GOT3 (cell line): ENCODE results near the gene MAGED4.
"Not testable (repeated sequence)": the region's sequence is repeated elsewhere in the genome, so short reads cannot be mapped to it uniquely, and the experiment has no call there.

Experiments
- DNase-seq: peaks from one replicate; lab custom pipeline; 2025; ENCODE audit warnings: mixed read lengths; lab: John Stamatoyannopoulos, UW

Gene MAGED4, protein sequence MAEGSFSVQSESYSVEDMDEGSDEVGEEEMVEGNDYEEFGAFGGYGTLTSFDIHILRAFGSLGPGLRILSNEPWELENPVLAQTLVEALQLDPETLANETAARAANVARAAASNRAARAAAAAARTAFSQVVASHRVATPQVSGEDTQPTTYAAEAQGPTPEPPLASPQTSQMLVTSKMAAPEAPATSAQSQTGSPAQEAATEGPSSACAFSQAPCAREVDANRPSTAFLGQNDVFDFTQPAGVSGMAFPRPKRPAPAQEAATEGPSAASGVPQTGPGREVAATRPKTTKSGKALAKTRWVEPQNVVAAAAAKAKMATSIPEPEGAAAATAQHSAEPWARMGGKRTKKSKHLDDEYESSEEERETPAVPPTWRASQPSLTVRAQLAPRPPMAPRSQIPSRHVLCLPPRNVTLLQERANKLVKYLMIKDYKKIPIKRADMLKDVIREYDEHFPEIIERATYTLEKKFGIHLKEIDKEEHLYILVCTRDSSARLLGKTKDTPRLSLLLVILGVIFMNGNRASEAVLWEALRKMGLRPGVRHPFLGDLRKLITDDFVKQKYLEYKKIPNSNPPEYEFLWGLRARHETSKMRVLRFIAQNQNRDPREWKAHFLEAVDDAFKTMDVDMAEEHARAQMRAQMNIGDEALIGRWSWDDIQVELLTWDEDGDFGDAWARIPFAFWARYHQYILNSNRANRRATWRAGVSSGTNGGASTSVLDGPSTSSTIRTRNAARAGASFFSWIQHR

DNA sequence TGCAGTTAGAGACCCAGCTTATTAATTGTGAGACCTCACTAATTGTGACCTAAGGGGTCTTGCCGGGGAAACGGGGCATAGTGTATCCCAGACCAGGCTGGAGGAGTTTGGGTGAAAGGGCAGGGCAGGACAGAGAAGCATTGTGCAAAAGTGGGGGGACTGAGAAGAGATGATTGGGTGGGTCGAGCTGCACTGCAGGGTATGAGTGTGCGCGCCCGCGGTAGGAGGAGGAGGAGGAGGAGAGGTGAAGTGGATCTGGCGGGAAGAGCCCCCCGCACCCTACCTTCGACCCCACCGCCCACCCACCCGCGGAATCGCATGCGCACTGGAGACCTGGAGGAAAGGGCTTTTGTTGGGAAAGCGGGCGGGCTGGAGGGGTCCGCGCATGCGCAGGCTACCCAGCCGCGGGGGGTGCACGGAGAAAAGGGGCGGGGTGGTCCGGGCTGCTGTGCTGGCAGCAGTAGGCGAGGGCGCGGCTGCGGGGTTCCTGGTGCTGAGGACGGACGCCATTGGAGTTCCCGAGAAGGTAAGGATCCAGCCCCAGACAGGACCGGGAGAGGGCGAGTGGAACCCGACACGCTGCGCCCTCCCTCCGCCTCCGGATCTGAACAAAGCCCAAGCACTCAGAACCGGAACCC is at the start of gene MAGED4:
MAGED4 (plus strand) TSS at position 449 of the 638 bp plus-strand sequence. CDS start 1,035 bp downstream, outside the sequence.
- DNase-seq, result not testable (repeated sequence)

DNA sequence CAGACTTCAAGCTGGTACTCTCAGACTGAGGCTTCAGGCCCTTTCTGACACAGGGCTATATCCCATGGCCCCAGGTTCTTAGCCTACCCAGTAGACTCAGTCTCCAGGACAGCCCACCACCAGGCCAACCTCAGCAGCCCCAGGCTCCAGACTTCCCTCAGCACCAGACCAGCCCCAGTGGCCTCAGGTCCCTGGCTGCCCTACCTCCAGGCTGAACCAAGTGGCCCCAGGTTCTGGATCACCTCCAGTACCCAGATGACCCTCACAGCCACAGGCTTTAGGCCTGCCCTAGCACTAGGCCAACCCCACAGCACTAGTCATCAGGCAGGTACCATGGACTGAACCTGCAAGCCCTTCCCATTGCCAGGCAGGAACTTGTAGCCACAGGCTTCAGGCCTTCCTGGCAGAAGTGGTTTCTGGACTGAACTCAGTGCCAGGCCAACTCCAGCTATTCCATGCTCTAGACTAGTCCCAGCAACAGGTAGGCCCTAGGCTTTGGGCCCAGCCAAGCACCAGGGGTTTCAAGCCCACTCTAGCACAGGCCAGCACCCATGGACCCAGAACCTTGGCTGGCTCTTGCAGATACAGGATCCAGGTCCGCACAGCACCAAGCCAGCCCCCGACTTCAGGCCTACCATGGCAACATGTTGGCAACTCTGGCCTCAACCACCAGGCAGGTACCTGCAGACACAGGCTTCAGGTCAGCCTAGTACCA is 45.7 kb upstream of the MAGED4 start:
- no peak for DNase-seq

DNA sequence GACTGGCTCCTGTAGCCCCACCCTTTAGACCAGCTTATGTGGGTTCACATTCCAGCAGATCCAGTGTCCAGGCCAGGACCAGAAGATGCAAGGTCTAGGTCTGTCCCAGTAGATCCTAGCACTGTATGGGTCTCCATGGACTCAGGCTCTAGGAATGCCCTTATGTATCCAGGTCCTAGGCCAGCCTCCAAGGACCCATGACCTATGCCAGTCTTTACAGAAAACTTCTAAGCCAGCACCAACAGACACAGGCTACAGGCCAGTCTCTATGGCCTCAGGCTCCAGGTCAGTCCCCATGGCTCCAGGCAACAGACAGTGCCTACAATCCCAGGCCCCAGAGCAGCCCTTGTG is 45.2 kb upstream of the MAGED4 start:
- no peak for DNase-seq

DNA sequence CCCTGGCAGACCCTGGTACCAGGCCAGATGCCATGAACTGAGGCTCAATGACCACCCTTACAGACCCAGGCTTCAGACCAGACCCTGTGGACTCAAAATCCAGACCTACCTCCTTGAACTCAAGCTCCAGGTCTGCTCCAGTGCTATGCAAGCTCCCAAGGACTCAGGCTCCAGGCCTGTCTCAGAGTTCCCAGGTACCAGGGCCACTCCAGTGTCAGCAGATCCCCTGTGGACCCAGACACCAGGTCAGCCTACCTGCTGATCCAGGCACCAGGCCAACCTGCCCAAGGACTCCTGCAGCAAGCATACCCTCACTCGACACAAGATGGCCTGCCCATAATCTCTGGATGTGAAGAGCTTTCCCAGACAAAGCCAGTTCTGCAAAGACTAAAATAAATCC is 44.7 kb upstream of the MAGED4 start:
- DNase-seq, result no peak

DNA sequence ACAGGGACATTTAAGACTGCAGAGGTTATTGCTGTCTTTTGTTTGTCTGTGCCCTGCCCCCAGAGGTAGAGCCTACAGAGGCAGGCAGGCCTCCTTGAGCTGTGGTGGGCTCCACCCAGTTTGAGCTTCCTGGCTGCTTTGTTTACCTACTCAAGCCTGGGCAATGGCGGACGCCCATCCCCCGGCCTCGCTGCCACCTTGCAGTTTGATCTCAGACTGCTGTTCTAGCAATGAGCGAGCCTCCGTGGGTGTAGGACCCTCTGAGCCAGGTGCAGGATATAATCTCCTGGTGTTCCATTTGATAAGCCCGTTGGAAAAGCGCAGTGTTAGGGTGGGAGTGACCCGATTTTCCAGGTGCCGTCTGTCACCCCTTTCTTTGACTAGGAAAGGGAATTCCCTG is 34.0 kb upstream of the MAGED4 start:
- not testable (repeated sequence) for DNase-seq

DNA sequence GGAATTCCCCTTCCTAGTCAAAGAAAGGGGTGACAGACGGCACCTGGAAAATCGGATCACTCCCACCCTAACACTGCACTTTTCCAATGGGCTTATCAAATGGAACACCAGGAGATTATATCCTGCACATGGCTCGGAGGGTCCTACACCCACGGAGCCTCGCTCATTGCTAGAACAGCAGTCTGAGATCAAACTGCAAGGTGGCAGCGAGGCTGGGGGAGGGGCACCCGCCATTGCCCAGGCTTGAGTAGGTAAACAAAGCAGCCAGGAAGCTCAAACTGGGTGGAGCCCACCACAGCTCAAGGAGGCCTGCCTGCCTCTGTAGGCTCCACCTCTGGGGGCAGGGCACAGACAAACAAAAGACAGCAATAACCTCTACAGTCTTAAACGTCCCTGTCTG is 24.5 kb upstream of the MAGED4 start:
- DNase-seq, result not testable (repeated sequence)

DNA sequence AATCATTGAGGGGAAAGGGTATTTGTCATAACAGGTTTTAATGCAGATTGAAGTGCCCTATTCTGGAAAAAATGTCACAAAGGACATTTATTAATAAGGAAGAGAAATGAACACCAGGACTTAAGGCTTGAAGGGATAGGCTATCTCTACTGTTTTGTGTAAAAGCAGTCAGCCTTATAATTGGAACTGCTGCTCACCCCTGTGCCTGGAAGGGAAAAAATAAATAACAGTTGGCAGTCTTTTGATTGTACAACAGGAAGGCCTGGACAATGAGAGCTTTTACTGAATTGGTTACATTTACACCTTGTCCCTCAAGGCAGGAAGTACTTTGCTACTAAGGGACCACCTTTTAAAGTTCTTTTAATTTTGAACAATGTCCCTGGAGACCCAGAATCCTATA is 17.8 kb upstream of the MAGED4 start:
- DNase-seq, result no peak

DNA sequence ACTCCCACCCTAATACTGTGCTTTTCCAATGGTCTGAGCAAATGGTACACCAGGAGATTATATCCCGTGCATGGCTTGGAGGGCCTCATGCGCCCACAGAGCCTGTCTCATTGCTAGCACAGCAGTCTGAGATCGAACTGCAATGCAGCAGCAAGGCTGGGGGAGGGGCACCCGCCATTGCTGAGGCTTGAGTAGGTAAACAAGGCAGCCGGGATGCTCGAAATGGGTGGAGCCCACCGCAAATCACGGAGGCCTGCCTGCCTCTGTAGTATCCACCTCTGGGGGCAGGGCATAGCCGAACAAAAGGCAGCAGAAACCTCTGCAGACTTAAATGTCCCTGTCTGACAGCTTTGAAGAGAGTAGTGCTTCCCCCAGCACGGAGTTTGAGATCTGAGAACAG is 13.6 kb upstream of the MAGED4 start:
- DNase-seq, result not testable (repeated sequence)

DNA sequence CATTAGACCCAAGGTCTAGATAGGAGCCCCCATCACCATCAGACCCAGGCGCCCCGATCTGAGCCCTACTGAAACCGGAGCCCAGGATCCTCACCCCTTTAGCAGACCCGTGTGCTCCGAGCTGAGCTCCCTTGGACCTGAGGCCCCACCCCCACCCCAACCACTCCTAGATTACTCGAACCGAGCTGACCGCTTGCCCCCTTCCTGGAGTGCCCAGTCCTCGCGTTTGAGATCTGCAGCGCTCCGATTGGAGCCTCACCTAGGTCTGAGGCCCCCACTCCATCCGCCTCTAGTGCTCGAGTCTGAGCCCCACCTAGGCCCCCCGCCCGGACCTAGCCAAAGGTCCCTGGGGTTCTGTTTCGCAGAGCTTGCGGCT is 378 bp downstream of the MAGED4 start:
- DNase-seq, result not testable (repeated sequence)

DNA sequence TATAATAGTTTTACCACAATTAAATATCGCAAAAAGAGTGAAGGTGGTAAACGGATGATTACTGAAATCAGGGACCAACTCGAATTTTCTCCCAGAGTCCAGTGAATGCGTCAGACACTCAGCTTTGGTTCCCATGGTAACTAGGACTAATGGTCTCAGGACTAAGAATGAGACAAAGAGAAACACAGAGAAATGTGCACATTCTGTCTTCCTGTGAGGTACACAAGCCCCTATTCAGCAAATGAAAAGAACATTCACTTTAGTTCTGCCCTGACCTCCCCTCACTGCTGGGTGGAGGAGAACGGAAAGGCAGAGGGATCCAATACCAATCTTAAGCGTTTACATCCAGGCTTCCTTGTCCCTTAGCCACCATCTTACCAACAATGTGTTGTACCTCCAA is 26.7 kb downstream of the MAGED4 start:
- not testable (repeated sequence) for DNase-seq

DNA sequence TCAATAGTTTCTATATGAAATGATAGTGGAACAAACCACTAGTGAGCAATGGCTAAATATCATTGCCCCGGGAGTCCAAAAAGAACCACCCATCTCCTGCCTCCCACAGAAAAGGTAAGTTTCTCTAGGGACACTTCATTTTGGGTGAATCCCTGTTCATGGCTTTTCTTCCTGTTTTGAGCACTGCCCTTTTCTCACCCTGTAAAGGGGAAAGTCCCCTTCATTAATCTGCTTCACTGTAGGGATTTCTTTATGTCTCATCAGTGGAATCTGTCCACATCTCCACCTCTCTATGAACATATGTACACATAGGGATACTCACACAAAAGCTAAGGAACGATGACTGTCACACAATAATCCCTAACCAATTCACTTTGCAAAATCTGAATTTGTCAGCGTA is 28.6 kb downstream of the MAGED4 start:
- DNase-seq, result no peak

DNA sequence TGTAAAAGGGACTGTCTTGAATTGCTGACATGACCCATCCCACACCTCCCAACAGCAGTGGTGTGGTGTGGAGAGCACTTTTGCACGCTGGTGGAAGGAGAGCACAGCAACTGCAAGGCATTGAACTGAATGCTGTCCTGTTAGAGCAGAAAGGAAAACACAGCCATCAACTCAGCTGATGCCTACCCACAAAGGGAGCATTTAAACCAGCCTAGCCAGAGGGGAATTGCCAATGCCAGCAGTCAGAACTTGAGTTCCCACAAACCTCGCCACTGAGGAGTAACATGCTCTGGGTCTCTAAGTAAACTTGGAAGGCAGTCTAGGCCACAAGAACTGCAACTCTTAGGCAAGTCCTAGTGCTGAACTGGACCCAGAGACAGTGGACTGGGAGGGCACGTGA is 31.9 kb downstream of the MAGED4 start:
- DNase-seq, result no peak

DNA sequence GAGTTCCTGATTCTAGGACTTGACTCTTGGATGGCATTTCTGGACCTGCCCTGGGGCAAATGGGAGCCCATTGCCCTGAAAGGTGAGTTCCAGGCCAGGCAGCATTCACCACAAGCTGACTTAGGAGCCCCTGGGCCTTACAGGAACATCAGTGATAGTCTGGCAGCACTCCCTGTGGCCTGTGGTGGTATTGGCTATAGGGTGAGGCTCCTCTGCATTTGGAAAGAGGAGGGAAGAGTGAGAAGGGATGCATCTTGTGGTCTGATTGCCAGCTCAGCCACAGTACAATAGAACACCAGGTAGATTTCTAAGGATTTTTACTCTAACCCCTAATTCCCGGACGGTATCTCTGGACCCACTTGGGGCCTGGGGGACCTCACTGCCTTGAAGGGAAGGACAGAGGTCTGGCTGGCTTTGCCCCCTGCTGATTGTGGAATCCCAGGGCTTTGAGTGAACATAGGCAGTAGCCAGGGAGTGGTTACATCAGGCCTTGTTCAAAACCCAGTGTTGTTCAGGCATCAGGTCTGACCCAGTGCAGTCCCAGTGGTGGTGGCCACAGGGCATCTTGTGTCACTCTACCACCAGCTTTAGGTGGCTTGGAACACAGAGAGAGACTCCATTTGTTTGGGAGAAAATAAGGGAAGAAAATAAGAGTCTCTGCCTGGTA is 32.9 kb downstream of the MAGED4 start:
- DNase-seq, result no peak

DNA sequence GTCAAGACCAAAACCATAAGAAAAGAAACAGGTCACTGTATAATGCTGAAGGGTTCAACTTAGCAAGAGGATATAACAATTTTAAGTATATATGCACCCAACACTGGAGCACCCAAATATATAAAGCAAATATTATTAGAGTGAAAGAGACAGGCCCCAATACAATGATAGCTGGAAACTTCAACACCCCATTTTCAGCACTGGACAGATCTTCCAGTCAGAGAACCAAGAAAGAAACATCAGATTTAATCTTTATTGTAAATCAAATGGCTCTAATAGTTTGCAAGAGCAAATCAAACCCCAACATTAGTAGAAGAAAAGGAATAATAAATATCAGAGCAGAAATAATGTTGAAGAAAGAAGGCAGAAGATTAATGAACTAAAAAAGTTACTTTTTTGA is 36.2 kb downstream of the MAGED4 start:
- no peak for DNase-seq
